GM20000 (cell line): ENCODE results near the gene FARP2.

Source experiments
- DNase-seq: peaks from one replicate; pipeline ENCODE4 v3.0.0; 2012; ENCODE audit warnings: low spot score
- CTCF ChIP-seq: IDR thresholded peaks from 2 replicates; pipeline ENCODE4 v1.5.1; 2012; ENCODE audit warnings: mild to moderate bottlenecking, control low read depth; ENCODE audit errors: extremely low read depth, missing control alignments

The FARP2 gene

GRCh38 chr2:241467777-241468475 is 111.8 kb downstream of the FARP2 start:
- no peak for DNase-seq
- TF ChIP-seq CTCF, result no peak

- no peak for DNase-seq
- no peak for TF ChIP-seq CTCF
These were observed 112.3 kb downstream of the FARP2 start for GRCh38 chr2:241468476-241468781.

- TF ChIP-seq CTCF, result no peak
- no peak for DNase-seq
These were observed 113.7 kb downstream of the FARP2 start for GRCh38 chr2:241469746-241470145.

- no peak for TF ChIP-seq CTCF
- no peak for DNase-seq
These were observed 117.3 kb downstream of the FARP2 start for GRCh38 chr2:241473399-241473798.

GRCh38 chr2:241475267-241475666 is 119.2 kb downstream of the FARP2 start:
- no peak for TF ChIP-seq CTCF

GRCh38 chr2:241478166-241478565 is 122.1 kb downstream of the FARP2 start:
- DNase-seq, result no peak
- no peak for TF ChIP-seq CTCF

More at GRCh38 chr2:241475267-241475666, 119.2 kb downstream of the FARP2 start:
- no peak for DNase-seq

GRCh38 chr2:241479026-241479898 is 123.2 kb downstream of the FARP2 start:
- DNase-seq, result no peak
- no peak for TF ChIP-seq CTCF
